Activated CD4-positive, alpha-beta T cell treated with anti-CD3 and anti-CD28 coated beads for 36 hours (primary cell): ENCODE measurements around the gene MED27. TPM values are rescaled to one million over a fixed set of nuclear protein-coding genes. Genes with fewer than 3 reads are reported as not detected.

Experiments
- ATAC-seq: fragments of 200-7000 bp; cut with Tn5 transposase; one replicate; pipeline ENCODE4 v1.10.0; 2021; ENCODE audit warnings: mild to moderate bottlenecking, moderate library complexity
- CTCF ChIA-PET: fragments of 350-600 bp; sonication (Branson Sonifier 250); formaldehyde crosslinking; loops from one replicate; lab custom pipeline; 2021; ENCODE audit warnings: antibody characterized with exemption; lab: Charles Lee
- POLR2A ChIA-PET: fragments of 350-600 bp; sonication (Branson Sonifier 250); formaldehyde crosslinking; loops from one replicate; lab custom pipeline; 2021; ENCODE audit warnings: antibody characterized with exemption, inconsistent platforms; lab: Charles Lee
- DNase-seq: peaks from one replicate; pipeline ENCODE4 v3.0.0-alpha.2; 2020
- H3K27ac Mint-ChIP-seq: one replicate; pipeline ENCODE4 v1.8.0; 2021; ENCODE audit warnings: mixed read lengths
- H3K27me3 Mint-ChIP-seq: one replicate; pipeline ENCODE4 v1.8.0; 2021; ENCODE audit warnings: mixed read lengths
- H3K36me3 Mint-ChIP-seq: one replicate; pipeline ENCODE4 v1.8.0; 2021; ENCODE audit warnings: low read depth, mixed read lengths
- H3K4me1 Mint-ChIP-seq: one replicate; pipeline ENCODE4 v1.8.0; 2021; ENCODE audit warnings: mixed read lengths
- H3K4me3 Mint-ChIP-seq: one replicate; pipeline ENCODE4 v1.8.0; 2021; ENCODE audit warnings: mild to moderate bottlenecking, moderate library complexity, mixed read lengths
- H3K9me3 Mint-ChIP-seq: one replicate; pipeline ENCODE4 v1.8.0; 2021; ENCODE audit warnings: low read depth, mixed read lengths
- intact Hi-C, 2 experiments: fragments of 100-400 bp; cut with DNase I in 1 of 2; cut with micrococcal nuclease in 1 of 2; formaldehyde crosslinking; loops; one replicate each; pipeline versions ENCODE4 v1.14.2 to v1.15.1; 2022 to 2024; cut with DNase I, micrococcal nuclease
- total RNA-seq, 2 experiments: library from RNA; stranded (reverse); gene quantifications; one replicate each; pipeline ENCODE4 v1.2.3, GENCODE V29; 2021

The MED27 gene
- 10 to 100 TPM; 29.1 to 32.5 TPM for total RNA-seq

- ChIA-PET CTCF (interaction anchor here (0.6 to 1.2 kb wide), 5 partner anchors 86 to 173 kb away, joined by 3 to 5 read pairs (median 4); no protein-coding TSS in a partner anchor), POLR2A (interaction anchor here (0.7 to 1.1 kb wide), 2 partner anchors 47 to 590 kb away, joined by 3 read pairs; partner anchors contain the start of genes DDX31 and GTF3C4)
- H3K4me1 Mint-ChIP-seq: peaks cover 41% of the 10 kb centered on the region
- ATAC-seq: peak; percentile 94
- peak within 1 kb of the TSS; percentile 96 for H3K4me3 Mint-ChIP-seq
- peak; percentile 97 for DNase-seq
- peak within 1 kb of the TSS; percentile 86 for H3K27ac Mint-ChIP-seq
- intact Hi-C loops: loop anchor here (1.0 to 10.0 kb wide), 9 partner anchors 72 to 955 kb away; partner anchors contain the start of genes NTNG2 (in 2 of the 2), NUP214 (in 2 of the 2), AK8 (in 1 of the 2) and GTF3C4 (in 1 of the 2)
- H3K27me3 Mint-ChIP-seq: no peaks in the 10 kb centered on the region
- peaks cover 23% of the 10 kb centered on the region for H3K36me3 Mint-ChIP-seq
- H3K9me3 Mint-ChIP-seq: no peaks in the 10 kb centered on the region
Measured at GRCh38 chr9:132079391-132080091, at the start of gene MED27. Gene MED27 (minus strand): TSS chr9:132079867. CDS start chr9:132079844, 23 bp downstream.

- Mint-ChIP-seq H3K9me3 (no peaks in the 10 kb centered on the region), H3K27ac (no peak overlapping the region), H3K27me3 (peaks cover 65% of the 10 kb centered on the region), H3K4me1 (peaks cover 15% of the 10 kb centered on the region), H3K36me3 (no peaks in the 10 kb centered on the region), H3K4me3 (no peak overlapping the region)
- DNase-seq (no peak), ATAC-seq (no peak)
- POLR2A ChIA-PET: no interaction called here
- intact Hi-C loops: no loop called here
- CTCF ChIA-PET: no interaction called here
Measured at GRCh38 chr9:132127888-132128534, 48.3 kb upstream of the MED27 start.

GRCh38 chr9:132126680-132127236, 47.1 kb upstream of the MED27 start:
- intact Hi-C loops: no loop called here
- ATAC-seq (no peak), DNase-seq (no peak)
- peaks cover 15% of the 10 kb centered on the region for H3K4me1 Mint-ChIP-seq
- ChIA-PET CTCF (interaction anchor here (0.7 to 1.2 kb wide), 4 partner anchors 8 to 157 kb away, joined by 3 to 6 read pairs (median 4); no protein-coding TSS in a partner anchor), POLR2A (interaction anchor here (0.7 to 1.2 kb wide), 2 partner anchors 47 to 644 kb away, joined by 3 to 8 read pairs; partner anchors contain the start of gene MED27)
- H3K36me3 Mint-ChIP-seq: no peaks in the 10 kb centered on the region
- H3K4me3 Mint-ChIP-seq: peak overlapping the region; percentile 15
- no peak overlapping the region for H3K27ac Mint-ChIP-seq
- no peaks in the 10 kb centered on the region for H3K9me3 Mint-ChIP-seq
- peaks cover 66% of the 10 kb centered on the region for H3K27me3 Mint-ChIP-seq

- peaks cover 64% of the 10 kb centered on the region for H3K27me3 Mint-ChIP-seq
- ChIA-PET CTCF (interaction anchor here (0.6 to 1.2 kb wide), 5 partner anchors 9 to 1508 kb away, joined by 3 to 6 read pairs (median 3); no protein-coding TSS in a partner anchor), POLR2A (interaction anchor here (0.7 to 1.2 kb wide), 3 partner anchors 46 to 644 kb away, joined by 3 to 8 read pairs (median 4); partner anchors contain the start of gene MED27)
- H3K36me3 Mint-ChIP-seq: no peaks in the 10 kb centered on the region
- ATAC-seq (peak; percentile 80), DNase-seq (peak; percentile 46)
- peak overlapping the region; percentile 15 for H3K4me3 Mint-ChIP-seq
- intact Hi-C loops: no loop called here
- H3K9me3 Mint-ChIP-seq: no peaks in the 10 kb centered on the region
- H3K27ac Mint-ChIP-seq: no peak overlapping the region
- H3K4me1 Mint-ChIP-seq: peaks cover 15% of the 10 kb centered on the region
Measured at GRCh38 chr9:132125944-132126679, 46.4 kb upstream of the MED27 start.

GRCh38 chr9:132125361-132125760, 45.7 kb upstream of the MED27 start:
- CTCF ChIA-PET: interaction anchor here (0.6 to 0.7 kb wide), 3 partner anchors 34 to 1507 kb away, joined by 3 to 4 read pairs (median 3); no protein-coding TSS in a partner anchor

GRCh38 chr9:132124800-132125199, 45.1 kb upstream of the MED27 start:
- POLR2A ChIA-PET: interaction anchor here (0.6 kb wide), 1 partner anchor 380 kb away, joined by 4 read pairs; no protein-coding TSS in a partner anchor
- Mint-ChIP-seq H3K4me1 (peaks cover 15% of the 10 kb centered on the region), H3K9me3 (no peaks in the 10 kb centered on the region), H3K27ac (no peak overlapping the region), H3K4me3 (no peak overlapping the region), H3K27me3 (peaks cover 56% of the 10 kb centered on the region), H3K36me3 (no peaks in the 10 kb centered on the region)
- ATAC-seq: no peak
- CTCF ChIA-PET: interaction anchor here (0.7 kb wide), 1 partner anchor 33 kb away, joined by 4 read pairs; no protein-coding TSS in a partner anchor
- DNase-seq: no peak
- intact Hi-C loops: no loop called here

More at GRCh38 chr9:132125361-132125760, 45.7 kb upstream of the MED27 start:
- Mint-ChIP-seq H3K27ac (no peak overlapping the region), H3K36me3 (no peaks in the 10 kb centered on the region), H3K4me1 (peaks cover 15% of the 10 kb centered on the region), H3K27me3 (peaks cover 59% of the 10 kb centered on the region), H3K9me3 (no peaks in the 10 kb centered on the region), H3K4me3 (no peak overlapping the region)
- DNase-seq (no peak), ATAC-seq (no peak)
- intact Hi-C loops: no loop called here
- POLR2A ChIA-PET: interaction anchor here (0.6 to 0.7 kb wide), 2 partner anchors 112 to 381 kb away, joined by 4 read pairs; no protein-coding TSS in a partner anchor

GRCh38 chr9:132121021-132121420, 41.4 kb upstream of the MED27 start:
- Mint-ChIP-seq H3K4me3 (no peak overlapping the region), H3K27ac (no peak overlapping the region), H3K27me3 (peaks cover 41% of the 10 kb centered on the region), H3K4me1 (peaks cover 5% of the 10 kb centered on the region), H3K9me3 (no peaks in the 10 kb centered on the region), H3K36me3 (no peaks in the 10 kb centered on the region)
- intact Hi-C loops: no loop called here
- DNase-seq: no peak
- ATAC-seq: no peak
- POLR2A ChIA-PET: no interaction called here
- CTCF ChIA-PET: no interaction called here

GRCh38 chr9:132117694-132118093, 38.0 kb upstream of the MED27 start:
- ChIA-PET CTCF (interaction anchor here (0.6 to 0.7 kb wide), 2 partner anchors 88 to 1033 kb away, joined by 3 to 4 read pairs; no protein-coding TSS in a partner anchor), POLR2A (no interaction called here)
- ATAC-seq: no peak
- Mint-ChIP-seq H3K4me3 (no peak overlapping the region), H3K27me3 (peaks cover 27% of the 10 kb centered on the region), H3K4me1 (no peaks in the 10 kb centered on the region), H3K36me3 (no peaks in the 10 kb centered on the region), H3K9me3 (no peaks in the 10 kb centered on the region), H3K27ac (no peak overlapping the region)
- DNase-seq: no peak
- intact Hi-C loops: no loop called here

GRCh38 chr9:132116583-132116982, 36.9 kb upstream of the MED27 start:
- Mint-ChIP-seq H3K4me1 (no peaks in the 10 kb centered on the region), H3K27ac (no peak overlapping the region), H3K4me3 (no peak overlapping the region), H3K27me3 (peaks cover 25% of the 10 kb centered on the region), H3K9me3 (no peaks in the 10 kb centered on the region), H3K36me3 (no peaks in the 10 kb centered on the region)
- no peak for ATAC-seq
- no peak for DNase-seq
- intact Hi-C loops: no loop called here
- ChIA-PET CTCF (no interaction called here), POLR2A (no interaction called here)

GRCh38 chr9:132114102-132114707, 34.5 kb upstream of the MED27 start:
- H3K9me3 Mint-ChIP-seq: no peaks in the 10 kb centered on the region
- peaks cover 31% of the 10 kb centered on the region for H3K27me3 Mint-ChIP-seq
- H3K36me3 Mint-ChIP-seq: no peaks in the 10 kb centered on the region
- CTCF ChIA-PET: interaction anchor here (0.7 to 1.0 kb wide), 2 partner anchors 13 to 667 kb away, joined by 3 to 4 read pairs; no protein-coding TSS in a partner anchor
- intact Hi-C loops: loop anchor here in 1 of 2 experiments (5.0 kb wide), 1 partner anchor 337 kb away; no protein-coding TSS in a partner anchor
- H3K4me1 Mint-ChIP-seq: no peaks in the 10 kb centered on the region
- no peak overlapping the region for H3K4me3 Mint-ChIP-seq
- no peak overlapping the region for H3K27ac Mint-ChIP-seq
- ATAC-seq (no peak), DNase-seq (peak; percentile 74)
- POLR2A ChIA-PET: no interaction called here
